ENCODE data around the gene SUN5. TPM values are rescaled to one million over a fixed set of nuclear protein-coding genes. Genes with fewer than 3 reads are reported as not detected.

Gene SUN5
- total RNA-seq, 4 donors from 2014 or later, result not detected

DNA sequence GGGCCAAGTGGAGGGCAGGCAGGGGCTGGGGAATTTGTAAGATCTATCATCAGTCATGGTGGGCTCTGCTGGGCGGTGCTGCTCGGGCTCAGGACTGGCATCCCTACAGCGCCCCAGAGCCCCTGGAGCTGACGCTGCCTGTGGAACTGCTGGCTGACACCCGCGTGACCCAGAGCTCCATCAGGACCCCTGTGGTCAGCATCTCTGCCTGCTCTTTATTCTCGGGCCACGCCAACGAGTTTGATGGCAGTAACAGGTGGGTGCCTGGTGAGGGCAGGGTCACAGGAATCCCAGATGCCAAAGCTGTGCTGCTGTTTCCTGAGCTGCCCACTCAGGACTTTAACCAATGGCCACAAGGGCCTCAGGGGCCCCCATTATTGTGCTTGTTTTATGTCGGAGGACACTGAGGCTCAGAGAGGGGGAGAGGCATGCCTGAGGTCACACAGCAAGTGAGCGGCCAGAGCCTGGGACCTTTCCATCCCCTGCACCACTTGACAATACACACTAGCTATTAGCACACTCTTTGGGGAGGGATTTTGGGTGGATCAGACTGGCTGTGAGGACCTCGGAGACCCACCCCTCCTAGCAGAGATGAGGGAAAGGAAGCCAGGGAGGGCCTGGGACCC lies 9.6 kb upstream of the SUN5 start:
- H3K27me3 ChIP-seq, result no peaks in the 10 kb centered on the region
- intact Hi-C loops (cut with DNase I; ENCODE audit: low total_unique reads), result no loop called here
- H3K4me3 ChIP-seq, result no peak overlapping the region
- no peaks in the 10 kb centered on the region for H3K36me3 ChIP-seq
- H3K9me3 ChIP-seq, result no peaks in the 10 kb centered on the region
- H3K27ac ChIP-seq, result no peak overlapping the region
- DNase-seq, result no peak
- no peaks in the 10 kb centered on the region for H3K4me1 ChIP-seq
- no peak for TF ChIP-seq POLR2A (IDR thresholded peaks at IDR 0.05)
- TF ChIP-seq, protein P1, sequence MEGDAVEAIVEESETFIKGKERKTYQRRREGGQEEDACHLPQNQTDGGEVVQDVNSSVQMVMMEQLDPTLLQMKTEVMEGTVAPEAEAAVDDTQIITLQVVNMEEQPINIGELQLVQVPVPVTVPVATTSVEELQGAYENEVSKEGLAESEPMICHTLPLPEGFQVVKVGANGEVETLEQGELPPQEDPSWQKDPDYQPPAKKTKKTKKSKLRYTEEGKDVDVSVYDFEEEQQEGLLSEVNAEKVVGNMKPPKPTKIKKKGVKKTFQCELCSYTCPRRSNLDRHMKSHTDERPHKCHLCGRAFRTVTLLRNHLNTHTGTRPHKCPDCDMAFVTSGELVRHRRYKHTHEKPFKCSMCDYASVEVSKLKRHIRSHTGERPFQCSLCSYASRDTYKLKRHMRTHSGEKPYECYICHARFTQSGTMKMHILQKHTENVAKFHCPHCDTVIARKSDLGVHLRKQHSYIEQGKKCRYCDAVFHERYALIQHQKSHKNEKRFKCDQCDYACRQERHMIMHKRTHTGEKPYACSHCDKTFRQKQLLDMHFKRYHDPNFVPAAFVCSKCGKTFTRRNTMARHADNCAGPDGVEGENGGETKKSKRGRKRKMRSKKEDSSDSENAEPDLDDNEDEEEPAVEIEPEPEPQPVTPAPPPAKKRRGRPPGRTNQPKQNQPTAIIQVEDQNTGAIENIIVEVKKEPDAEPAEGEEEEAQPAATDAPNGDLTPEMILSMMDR (IDR thresholded peaks at IDR 0.05), result no peak

DNA sequence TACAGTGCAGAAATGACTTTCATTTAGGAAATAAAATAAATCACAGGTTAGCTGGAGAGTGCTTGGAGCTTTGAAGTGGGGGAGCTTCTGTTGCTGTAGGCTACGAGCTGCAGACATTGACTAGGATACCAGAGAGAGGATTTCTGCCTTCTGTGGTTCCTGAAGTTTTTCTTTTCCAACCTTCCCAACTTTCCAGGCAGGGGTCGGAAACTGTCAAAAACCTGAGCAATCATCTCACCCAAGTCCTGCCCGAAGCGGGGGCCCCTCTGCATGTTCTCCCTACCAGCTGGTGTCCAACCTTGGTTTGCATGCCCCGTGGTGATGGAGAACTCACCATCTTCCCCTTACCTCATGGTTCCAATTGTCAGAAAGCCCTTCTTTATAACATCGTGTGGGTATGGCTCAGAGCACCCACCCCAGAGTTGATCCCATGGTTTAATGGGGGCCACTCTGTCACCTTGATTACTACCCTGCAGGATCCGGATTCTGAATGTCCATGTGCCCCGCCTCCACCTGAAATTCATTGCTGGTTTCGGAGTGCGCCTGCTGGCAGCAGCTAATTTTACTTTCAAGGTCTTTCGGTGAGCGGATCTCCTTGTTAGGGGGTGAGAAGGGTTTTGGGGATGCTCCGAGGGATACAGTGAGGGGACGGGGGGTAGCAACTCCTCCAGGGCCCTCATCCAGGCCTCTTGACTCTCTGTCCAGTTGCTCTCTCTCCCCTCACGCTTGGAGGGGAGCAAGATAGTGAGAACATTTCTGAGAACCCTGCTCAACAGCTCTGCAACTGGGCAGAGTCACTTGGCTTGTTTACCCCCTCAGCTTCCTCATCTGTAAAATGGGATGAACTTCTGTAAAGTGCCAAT lies 8.3 kb upstream of the SUN5 start:
- DNase-seq, result no peak
- Histone ChIP-seq H3K9me3 (no peaks in the 10 kb centered on the region), H3K4me3 (no peak overlapping the region), H3K27ac (no peak overlapping the region), H3K4me1 (no peaks in the 10 kb centered on the region), H3K36me3 (no peaks in the 10 kb centered on the region), H3K27me3 (no peaks in the 10 kb centered on the region)
- TF ChIP-seq, protein P1 (IDR thresholded peaks at IDR 0.05), result no peak
- no peak for TF ChIP-seq POLR2A (IDR thresholded peaks at IDR 0.05)
- intact Hi-C loops (cut with DNase I; ENCODE audit: low total_unique reads), result no loop called here

DNA sequence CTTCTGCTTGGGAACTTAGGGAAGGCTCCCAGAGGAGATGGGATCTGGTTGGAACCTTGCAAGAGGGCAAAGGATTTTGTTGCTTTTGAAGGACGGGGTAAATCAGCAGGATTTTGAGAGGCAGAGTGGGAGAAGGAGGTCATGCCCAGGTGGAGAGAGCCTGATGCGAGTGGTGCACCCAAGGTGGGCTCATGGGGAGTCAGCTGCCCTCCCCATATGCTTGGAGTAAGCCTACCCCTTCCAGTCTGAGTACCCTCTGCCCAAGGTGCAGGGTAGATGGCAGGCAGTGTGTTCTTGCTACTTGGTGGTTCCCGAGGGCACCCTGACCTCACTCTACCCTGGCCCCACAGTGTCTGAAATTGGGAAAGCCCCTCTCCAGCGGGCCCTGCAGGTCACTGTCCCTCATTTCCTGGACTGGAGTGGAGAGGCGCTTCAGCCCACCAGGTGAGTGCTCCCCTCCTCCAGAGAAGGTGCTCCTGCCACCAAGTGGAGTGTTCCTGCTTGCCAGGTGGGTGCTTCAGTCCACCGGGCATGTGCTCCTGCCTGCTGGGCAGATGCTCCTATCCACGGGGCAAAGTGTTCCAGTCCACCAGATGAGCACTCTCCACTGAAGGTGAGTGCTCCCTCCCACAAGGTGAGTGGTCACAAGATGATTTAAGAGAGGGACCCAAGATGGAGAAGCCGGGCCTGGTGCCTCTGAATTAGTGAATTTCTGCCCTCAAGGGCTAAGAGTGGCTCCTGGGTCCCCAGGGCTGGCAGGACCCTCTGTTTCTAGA lies 6.6 kb upstream of the SUN5 start:
- H3K4me1 ChIP-seq, result no peaks in the 10 kb centered on the region
- no peaks in the 10 kb centered on the region for H3K27me3 ChIP-seq
- no peak overlapping the region for H3K4me3 ChIP-seq
- TF ChIP-seq, protein P1 (IDR thresholded peaks at IDR 0.05), result no peak
- no peak for TF ChIP-seq POLR2A (IDR thresholded peaks at IDR 0.05)
- no peaks in the 10 kb centered on the region for H3K36me3 ChIP-seq
- DNase-seq, result no peak
- intact Hi-C loops (cut with DNase I; ENCODE audit: low total_unique reads), result no loop called here
- H3K27ac ChIP-seq, result no peak overlapping the region
- H3K9me3 ChIP-seq, result no peaks in the 10 kb centered on the region

DNA sequence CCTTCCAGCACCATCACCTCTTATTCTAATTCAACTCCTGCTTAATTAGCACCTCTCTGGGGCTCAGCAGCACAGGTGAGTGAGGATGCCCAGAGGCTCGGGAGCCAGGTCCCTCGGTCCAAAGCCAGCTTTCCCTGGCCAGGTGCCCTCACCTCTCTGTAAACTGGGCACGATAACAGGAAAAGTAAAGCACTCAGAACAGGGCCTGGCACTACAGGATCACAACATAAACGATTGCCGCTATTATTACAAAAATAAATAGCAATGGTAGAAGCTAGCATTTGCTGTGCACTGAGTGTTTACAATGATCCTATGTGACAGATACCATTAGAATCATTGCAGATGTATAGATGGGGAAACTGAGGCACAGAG lies 5.9 kb upstream of the SUN5 start:
- Histone ChIP-seq H3K27ac (no peak overlapping the region), H3K36me3 (no peaks in the 10 kb centered on the region), H3K4me1 (no peaks in the 10 kb centered on the region), H3K9me3 (no peaks in the 10 kb centered on the region), H3K27me3 (no peaks in the 10 kb centered on the region), H3K4me3 (no peak overlapping the region)
- DNase-seq, result no peak
- TF ChIP-seq POLR2A (IDR thresholded peaks at IDR 0.05), result no peak
- TF ChIP-seq, protein P1 (IDR thresholded peaks at IDR 0.05), result no peak
- intact Hi-C loops (cut with DNase I; ENCODE audit: low total_unique reads), result no loop called here

Data from uterus (tissue), 4 donors.